BJ (cell line): ENCODE measurements around the gene ZCCHC2. TPM values are rescaled to one million over a fixed set of nuclear protein-coding genes. Genes with fewer than 3 reads are reported as not detected.

Experiments used
- CTCF ChIA-PET: fragments of 350-600 bp; formaldehyde crosslinking; extraction: SDS; loops from one replicate; lab custom pipeline; 2021; ENCODE audit warnings: antibody characterized with exemption, inconsistent platforms; lab: Yijun Ruan, JAX
- POLR2A ChIA-PET: fragments of 300-600 bp; sonication (Branson Sonifier 250); formaldehyde crosslinking; extraction: SDS; loops from one replicate; lab custom pipeline; 2021; ENCODE audit warnings: antibody characterized with exemption; lab: Charles Lee
- DNase-seq: peaks from one replicate; pipeline ENCODE4 v3.0.0-alpha.2; 2011; ENCODE audit warnings: low read depth
- H3K27me3 ChIP-seq: 2 replicates; pipeline ENCODE4 v1.6.0; 2011; ENCODE audit warnings: low read length; ENCODE audit not compliant: control insufficient read depth, insufficient read depth
- H3K36me3 ChIP-seq: 2 replicates; pipeline ENCODE4 v1.5.1; 2011; ENCODE audit warnings: low read length; ENCODE audit not compliant: control insufficient read depth, insufficient read depth
- H3K4me3 ChIP-seq: 2 replicates; pipeline ENCODE4 v1.5.1; 2011; ENCODE audit warnings: low read depth, mild to moderate bottlenecking, control low read depth, low read length
- polyA plus RNA-seq: library from polyadenylated mRNA; depleted of rRNA; stranded (reverse); fragments of >200 nt; gene quantifications from 2 replicates; pipeline ENCODE4 v1.2.3, GENCODE V29; 2011
- TF ChIP-seq, protein P1 (sequence below): IDR thresholded peaks from 2 replicates; pipeline ENCODE4 v1.5.1; 2011; ENCODE audit warnings: low read depth, mild to moderate bottlenecking, control low read depth, inconsistent platforms, low read length, moderate library complexity; ENCODE audit not compliant: insufficient read depth

ZCCHC2 gene
- polyA plus RNA-seq, 1 experiment: 5.8 TPM

DNA sequence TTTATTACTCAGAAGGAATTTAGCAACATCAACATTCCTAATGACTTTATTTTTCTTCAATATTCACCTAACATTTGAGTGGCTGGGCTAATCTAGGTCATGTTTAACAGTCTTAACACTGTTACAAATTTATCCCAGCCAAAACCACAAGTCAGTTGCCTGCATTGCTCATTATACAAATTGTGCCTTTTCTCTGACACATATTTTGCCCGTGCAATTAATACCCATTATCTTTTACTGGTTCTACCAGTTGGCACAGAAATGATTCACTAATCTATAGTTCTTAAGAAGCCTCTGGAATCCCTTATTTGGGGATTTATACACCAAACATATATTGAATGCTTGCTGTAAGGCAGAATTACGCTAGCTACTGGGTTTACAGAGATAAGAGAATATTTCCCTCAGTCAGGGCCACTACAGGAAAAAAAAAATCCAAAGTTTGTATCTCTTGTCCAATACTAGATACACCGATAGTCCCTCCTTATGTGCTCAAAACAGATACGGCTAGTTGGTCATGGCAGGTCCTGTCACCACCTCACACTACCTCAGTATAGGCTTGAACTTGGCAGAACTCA lies 46.3 kb downstream of the ZCCHC2 start:
- Histone ChIP-seq H3K27me3 (no peaks in the 10 kb centered on the region), H3K4me3 (no peak overlapping the region), H3K36me3 (peaks cover 4% of the 10 kb centered on the region; the same call in 1 of the 2 replicates)
- DNase-seq: no peak
- TF ChIP-seq, protein P1, sequence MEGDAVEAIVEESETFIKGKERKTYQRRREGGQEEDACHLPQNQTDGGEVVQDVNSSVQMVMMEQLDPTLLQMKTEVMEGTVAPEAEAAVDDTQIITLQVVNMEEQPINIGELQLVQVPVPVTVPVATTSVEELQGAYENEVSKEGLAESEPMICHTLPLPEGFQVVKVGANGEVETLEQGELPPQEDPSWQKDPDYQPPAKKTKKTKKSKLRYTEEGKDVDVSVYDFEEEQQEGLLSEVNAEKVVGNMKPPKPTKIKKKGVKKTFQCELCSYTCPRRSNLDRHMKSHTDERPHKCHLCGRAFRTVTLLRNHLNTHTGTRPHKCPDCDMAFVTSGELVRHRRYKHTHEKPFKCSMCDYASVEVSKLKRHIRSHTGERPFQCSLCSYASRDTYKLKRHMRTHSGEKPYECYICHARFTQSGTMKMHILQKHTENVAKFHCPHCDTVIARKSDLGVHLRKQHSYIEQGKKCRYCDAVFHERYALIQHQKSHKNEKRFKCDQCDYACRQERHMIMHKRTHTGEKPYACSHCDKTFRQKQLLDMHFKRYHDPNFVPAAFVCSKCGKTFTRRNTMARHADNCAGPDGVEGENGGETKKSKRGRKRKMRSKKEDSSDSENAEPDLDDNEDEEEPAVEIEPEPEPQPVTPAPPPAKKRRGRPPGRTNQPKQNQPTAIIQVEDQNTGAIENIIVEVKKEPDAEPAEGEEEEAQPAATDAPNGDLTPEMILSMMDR: no peak
- CTCF ChIA-PET: interaction anchor here (1.0 to 8.5 kb wide), 4 partner anchors 9 to 146 kb away, joined by 3 to 59 read pairs (median 4); no protein-coding TSS in a partner anchor
- POLR2A ChIA-PET: no interaction called here

DNA sequence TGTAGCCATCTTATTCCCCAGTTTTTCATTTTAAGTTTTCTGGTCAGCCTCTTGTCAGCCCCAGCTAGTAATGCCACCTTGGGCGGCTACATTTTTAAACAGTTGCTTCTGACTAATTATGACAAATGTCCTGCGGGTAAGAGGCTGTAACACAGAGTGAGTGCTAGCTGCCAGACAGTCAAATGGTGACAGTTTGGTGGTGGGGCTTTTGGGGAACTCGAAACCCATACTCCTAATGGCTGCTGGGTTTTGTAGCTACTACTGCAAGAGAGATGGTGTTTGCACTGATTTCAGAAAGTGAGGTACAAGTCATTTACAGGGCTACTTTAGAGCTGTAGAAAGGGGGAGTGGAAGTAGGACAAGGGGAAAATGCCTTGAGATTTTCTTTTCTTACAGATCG lies 48.2 kb downstream of the ZCCHC2 start:
- H3K27me3 ChIP-seq: no peaks in the 10 kb centered on the region
- DNase-seq: no peak
- POLR2A ChIA-PET: no interaction called here
- CTCF ChIA-PET: interaction anchor here (0.8 to 8.5 kb wide), 2 partner anchors 10 to 14 kb away, joined by 4 to 59 read pairs; no protein-coding TSS in a partner anchor
- H3K36me3 ChIP-seq: peaks cover 12% of the 10 kb centered on the region
- no peak overlapping the region for H3K4me3 ChIP-seq
- TF ChIP-seq, protein P1: no peak

GRCh38 chr18:62571648-62572047 lies 48.8 kb downstream of the ZCCHC2 start:
- TF ChIP-seq, protein P1: no peak
- no peak overlapping the region for H3K4me3 ChIP-seq
- DNase-seq: no peak
- H3K27me3 ChIP-seq: no peaks in the 10 kb centered on the region
- peaks cover 12% of the 10 kb centered on the region for H3K36me3 ChIP-seq
- CTCF ChIA-PET: interaction anchor here (0.6 to 8.5 kb wide), 3 partner anchors 13 to 146 kb away, joined by 3 to 59 read pairs (median 3); no protein-coding TSS in a partner anchor
- POLR2A ChIA-PET: no interaction called here

- TF ChIP-seq, protein P1: no peak
These were observed 49.6 kb downstream of the ZCCHC2 start for GRCh38 chr18:62572456-62572855.

GRCh38 chr18:62574776-62575175 lies 52.0 kb downstream of the ZCCHC2 start:
- Histone ChIP-seq H3K27me3 (no peaks in the 10 kb centered on the region), H3K4me3 (no peak overlapping the region), H3K36me3 (peaks cover 12% of the 10 kb centered on the region)
- DNase-seq: no peak
- CTCF ChIA-PET: interaction anchor here (1.4 to 2.1 kb wide), 2 partner anchors 9 to 149 kb away, joined by 3 to 14 read pairs; no protein-coding TSS in a partner anchor
- TF ChIP-seq, protein P1: no peak
- POLR2A ChIA-PET: no interaction called here

More at GRCh38 chr18:62572456-62572855, 49.6 kb downstream of the ZCCHC2 start:
- DNase-seq: no peak
- ChIA-PET POLR2A (no interaction called here), CTCF (interaction anchor here (0.9 to 8.5 kb wide), 3 partner anchors 11 to 147 kb away, joined by 3 to 59 read pairs (median 6); no protein-coding TSS in a partner anchor)
- H3K4me3 ChIP-seq: no peak overlapping the region
- H3K27me3 ChIP-seq: no peaks in the 10 kb centered on the region
- peaks cover 12% of the 10 kb centered on the region for H3K36me3 ChIP-seq
